CD1c-positive myeloid dendritic cell (primary cell): ENCODE measurements around the gene MOB3B.

Source experiments
- DNase-seq: peaks from one replicate; pipeline ENCODE4 v3.0.0-alpha.2; 2016; ENCODE audit errors: extremely low spot score

MOB3B gene

DNA sequence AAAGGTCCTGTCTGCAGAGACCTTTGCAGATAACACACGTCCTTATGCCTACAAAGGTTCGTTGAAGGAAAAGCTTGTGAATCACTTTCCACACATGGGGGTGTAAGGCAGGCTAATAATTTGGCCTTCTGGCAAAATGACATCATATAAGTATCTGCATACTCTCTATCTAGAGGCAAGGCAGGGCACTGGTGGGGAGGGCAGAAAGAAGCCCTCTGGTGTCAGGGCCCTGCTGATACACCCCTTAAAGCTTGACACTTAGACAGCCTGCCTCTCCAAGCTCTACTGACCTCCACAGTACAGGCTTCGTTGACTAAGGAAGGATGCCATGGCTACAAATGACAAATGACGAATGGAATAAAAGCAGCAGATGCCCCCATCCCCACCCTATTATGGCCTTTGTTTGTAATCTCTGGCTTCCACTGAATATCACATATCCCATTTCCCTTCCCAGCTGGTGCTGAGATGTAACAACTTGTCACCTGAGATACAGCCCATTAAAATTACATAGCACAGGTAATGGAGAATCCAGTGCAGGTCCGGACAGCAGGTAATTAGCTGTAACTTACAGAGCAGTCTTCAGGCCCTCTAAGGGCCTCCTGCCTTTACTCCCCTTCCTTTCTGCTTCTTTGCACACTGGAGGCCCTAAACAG, 82.5 kb downstream of the MOB3B start:
- DNase-seq = no peak

DNA sequence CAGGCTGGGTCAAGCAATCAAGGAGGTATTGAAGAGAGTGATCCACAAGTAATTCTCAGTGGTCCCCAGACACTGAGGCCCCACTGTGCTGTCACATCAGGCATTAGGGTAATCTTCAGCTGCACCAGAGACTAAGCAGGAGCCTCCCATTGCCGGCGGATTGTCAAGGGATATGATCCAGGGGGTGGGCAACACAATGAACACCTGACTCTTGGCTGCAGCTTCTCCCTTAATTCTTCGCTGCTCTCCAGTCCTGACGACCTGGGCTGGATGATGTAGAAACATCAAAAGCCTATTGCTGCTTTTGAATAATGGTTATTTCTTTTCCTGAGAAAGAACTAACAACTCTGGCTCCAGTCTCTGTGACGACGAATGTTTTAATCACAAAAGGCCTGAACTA, 83.9 kb downstream of the MOB3B start:
- no peak for DNase-seq

DNA sequence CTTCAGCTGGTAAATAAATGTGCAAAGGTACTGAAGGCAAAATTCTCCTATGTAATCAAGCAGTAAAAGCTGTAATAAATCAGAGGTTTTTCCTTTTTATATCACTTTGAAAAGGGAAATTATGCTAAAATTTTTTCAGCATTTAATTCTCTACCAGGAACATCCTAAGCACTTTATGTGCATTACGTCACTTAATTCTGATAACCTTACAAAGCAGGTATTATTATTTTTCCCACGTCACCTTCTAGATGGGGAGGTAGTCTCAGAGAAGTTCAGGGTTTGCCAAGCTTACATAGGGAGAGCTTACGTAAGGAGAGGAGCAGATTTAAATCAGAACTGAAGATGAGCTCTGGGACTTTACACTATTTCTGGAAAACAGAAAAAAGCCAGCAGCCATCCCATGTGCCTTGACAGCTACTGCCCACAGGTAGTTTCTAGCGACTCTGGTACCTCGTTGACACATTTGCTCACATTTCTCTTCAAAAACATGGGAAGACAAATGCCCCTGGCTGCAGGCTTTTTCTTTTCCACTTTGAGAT, 84.5 kb downstream of the MOB3B start:
- no peak for DNase-seq

DNA sequence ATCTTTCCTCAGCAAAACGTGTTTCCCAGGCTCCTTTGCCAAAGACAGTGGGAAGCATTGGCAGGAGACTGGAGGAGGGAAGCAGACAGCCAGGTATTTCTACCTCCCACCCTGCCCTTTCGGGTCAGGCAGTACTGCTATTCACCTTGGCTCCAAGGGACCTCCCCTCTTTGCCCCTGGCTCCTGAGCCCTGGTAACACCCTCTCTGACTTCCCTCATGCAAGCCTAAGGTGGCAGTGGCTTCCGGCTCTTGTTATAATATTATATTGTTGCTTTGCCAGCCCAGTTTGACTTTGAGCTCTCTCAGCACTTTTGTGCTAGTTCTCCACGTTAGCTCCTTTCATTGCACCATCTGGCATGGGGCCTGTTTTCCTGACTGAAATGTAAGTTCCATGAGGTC, 87.2 kb downstream of the MOB3B start:
- DNase-seq = no peak

DNA sequence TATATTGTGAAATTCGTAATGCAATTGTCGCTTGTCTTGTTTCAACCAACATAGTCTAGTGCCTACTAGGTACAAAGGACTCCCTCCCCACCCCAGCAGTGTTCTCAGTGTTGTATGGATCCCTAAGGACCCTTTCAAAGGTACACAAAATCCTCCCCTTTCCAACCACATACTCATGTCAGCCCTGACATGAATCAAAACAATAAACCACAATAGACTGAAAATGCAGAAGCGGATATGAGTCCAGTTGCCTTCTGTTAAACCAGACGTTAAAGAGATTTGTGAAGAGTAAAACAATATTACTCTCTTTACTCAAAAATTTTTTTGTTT, 87.9 kb downstream of the MOB3B start:
- DNase-seq = no peak

DNA sequence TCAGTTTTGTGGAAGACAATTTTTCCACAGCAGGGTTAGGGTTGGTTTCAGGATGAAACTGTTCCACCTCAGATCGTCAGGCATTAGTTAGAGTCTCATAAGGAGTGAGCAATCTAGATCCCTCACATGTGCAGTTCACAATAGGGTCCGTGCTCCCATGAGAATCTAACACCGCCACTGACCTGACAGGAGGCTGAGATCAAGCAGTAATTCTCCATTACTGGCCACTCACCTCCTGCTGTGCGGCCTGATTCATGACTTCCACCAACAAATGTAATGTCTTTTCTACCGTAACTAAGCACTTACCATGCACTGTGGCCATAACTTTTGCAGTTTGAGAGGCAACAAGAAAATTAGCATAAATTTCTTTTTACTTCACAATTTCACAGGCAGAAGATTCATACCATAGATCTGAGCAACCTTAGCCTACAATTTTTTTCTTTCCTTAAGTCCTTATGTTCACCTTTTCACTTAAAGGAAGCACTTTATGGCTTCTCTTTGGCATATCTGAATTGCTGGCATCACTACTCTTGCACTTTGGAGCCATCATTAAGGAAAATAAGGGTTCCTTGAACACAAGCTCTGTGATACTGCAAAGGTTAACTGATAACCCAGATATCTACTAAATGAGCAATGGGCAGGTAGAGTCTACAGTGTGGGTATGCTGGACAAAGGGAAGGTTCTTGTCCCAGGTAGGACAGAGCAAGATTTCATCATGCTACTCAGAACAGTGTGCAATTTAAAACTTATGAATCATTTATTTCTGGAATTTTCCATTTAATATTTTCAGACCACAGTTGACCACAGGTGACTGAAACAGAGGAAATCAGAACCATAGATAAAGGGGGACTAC, 88.5 kb downstream of the MOB3B start:
- DNase-seq = no peak

DNA sequence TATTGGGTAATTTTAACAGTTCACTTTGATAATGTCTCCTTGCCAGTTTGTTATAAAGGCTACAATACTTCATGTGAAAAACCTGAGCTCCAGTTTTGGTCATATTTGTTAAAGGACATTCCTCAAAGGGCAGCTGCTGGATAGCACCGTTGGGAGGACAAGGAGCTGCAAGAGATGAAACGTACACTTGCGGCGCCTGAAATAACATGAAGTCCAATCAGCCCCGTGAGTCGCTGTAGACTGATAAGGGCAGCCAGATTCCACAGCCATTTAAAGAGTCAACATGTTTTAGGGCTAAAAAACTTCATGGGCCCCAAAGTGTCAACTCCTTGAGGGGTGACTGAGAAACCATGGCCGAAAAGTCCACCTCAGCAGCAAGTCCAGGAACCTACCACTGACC, 91.1 kb downstream of the MOB3B start:
- no peak for DNase-seq

DNA sequence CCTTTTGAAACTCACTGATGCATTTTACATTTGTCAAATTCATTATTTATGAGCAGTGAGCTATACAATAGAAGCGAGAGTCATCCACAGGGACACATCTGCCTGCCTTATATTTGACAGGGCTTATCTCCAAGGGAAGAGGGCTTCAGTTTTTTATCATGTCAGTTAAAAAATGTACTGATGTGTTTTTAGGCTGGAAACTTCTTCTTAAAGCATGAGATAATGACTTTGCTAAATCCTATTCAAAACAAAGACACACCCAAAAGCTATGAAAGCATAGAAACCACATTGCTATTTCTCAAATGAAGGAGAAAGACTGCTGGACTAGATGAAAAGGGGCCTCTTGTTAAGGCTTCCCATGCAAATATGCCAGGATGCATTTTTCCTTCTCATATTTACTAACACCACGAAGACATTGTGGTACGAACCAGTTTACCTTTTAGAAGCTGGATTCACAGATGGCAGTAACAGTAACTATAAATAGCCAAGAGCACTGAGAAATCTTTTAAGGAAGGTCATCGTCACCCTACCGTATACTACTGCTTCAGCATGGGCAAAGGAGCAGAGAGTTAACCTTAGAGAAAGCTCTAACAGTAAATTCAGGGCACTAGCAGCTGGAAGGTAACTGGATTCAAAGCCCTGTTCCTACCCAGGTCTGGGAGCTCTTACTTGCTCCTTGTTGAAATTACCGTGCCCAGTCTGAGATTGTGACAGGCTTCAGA, 91.8 kb downstream of the MOB3B start:
- DNase-seq = no peak

DNA sequence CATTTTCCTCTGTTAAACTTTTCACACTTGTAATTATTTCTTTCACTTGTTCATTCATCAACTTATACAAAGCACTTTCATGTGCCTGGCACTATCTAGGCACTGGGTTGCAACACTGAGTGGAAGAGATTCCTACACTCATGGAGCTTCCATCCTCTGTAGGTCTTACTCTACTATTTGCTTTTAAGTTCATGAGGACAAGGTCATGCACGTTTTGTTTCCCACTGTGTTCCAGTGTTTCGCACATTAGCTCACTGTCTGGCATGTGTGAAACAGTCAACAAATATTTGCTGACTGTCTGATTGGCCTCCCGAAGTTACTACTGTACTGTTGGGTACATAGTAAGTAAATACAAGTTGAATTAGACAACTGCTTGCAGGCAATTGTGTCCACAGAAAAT, 93.4 kb downstream of the MOB3B start:
- DNase-seq = no peak

DNA sequence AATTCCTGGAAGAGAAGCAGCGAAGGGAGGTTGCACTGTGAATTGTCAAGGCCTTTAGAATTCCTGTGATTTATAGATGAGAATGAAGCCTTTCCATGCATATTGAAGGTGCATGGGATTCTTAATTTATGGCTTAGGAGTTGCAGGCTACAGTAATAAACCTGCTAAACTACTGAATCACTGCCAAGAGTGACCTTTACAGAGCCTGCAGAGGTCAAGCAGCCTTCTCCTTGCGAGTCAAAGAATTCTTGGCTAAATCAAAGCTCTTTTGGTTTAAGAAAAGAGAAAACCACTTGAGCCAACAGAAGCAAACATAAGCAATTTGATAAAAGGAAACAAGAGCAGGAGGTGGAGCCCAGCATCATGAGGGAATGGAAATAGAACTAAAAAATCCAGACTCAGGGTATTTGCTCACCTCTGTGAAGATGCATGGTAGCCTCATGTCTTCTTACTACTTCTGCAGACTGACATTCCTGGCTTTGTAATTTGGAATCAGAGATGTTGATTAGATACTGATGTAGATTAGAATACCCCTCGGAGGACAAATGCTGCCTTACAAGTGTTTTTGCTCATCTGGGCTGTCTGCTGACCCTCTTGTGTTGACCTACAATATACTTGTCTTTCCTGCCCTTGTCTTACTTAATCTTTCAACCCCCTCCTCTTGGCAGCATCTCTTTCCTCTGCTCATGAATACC, 95.8 kb downstream of the MOB3B start:
- no peak for DNase-seq

DNA sequence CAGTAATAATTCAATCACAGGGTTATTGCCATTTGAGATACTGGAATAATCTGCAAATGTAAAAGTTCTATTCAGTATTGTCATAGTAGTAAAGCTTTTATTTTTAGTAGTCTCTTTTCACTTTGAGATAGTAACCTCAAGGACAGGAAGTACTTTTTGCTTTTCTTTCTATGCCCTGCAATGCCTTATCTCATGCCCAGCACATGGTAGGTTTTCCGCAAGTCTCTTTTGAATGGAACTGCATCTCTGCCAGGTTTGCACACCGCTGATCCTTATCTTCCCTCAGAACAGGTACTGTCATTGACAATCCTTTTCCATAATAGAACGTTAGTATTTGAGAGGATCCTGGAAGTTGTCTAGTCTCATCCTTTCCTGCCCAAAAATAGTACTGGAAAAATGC, 97.3 kb downstream of the MOB3B start:
- no peak for DNase-seq

DNA sequence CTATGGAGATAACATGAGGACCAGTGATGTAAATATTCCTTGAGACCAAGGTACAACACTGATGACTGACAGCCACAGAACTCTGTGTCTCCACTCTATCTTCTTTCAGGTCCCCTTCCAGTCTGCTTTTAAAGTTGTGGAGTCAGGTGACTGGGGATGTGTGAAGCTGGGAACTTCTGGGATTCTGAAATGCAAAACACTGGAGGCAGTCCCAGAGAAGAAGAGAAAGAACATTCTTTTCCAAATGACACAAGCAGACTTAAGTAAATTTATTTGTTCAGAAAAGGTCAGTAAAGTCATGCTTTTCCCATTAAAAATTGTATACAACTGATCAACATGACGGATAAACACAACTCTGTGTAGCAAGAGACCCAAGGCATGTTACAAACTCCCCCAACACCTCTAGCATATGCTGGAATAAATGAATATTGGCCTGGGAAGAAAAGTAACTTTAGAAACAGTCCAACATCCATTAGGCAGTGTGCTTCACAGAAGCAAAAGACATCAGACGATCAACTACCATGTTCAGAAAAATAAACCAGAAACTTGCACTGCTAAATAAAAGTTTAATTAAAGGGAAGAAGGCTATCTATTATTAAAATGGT, 98.0 kb downstream of the MOB3B start:
- no peak for DNase-seq

DNA sequence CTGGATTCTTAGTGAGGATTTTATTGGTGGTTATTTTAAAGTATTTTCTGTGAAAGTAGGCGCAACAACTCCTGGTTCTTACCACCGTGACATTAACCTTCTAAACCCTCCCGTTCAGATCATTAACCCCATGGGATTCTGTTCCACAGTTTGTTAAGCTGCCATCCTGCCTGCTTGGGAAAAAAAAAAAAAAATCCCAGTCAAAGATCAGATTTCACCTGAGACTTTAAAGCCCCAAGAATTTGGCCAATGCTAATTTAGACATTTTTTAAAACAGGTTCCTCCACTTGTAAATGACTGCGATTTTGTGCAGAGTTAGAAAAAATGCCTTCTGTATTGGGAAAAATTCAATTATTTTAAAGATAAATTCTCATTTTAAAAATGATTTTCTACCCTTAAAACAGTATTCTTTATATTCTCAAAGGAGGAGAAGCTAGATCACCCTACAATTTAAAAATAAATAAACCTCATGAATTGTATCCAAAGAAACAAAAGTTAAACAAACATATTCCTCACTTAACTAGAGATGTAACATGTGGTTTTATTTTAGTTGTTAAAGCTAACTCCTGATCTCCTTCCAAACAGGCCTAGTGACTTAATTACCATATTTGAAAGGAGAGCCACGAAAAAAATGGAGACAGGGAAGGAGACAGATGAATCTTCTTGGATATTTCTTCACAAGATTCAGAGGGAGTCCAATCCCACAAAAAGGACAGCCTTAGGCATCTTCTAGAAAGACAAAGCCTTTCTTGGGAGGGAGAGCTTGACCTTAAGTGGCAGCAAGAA, 98.7 kb downstream of the MOB3B start:
- no peak for DNase-seq

DNA sequence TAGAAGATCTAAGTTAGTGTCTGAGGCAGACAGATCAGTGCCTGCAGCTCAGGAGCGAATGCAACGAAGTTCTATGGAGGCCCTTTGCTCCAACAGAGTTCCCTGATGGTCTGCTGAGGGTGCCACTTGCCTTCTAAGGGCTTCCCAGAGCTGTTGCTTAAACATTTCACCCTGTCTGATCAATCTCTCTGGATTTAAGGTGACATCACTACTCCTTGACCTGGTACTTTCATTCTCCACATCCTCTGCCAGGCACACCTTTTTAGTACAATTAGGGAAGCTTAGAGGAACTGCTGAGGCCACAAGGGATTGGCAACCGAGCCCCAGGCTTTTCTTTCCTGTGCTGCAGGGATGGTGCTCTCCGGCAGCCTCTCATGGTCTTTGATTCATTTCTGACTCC, 99.7 kb downstream of the MOB3B start:
- no peak for DNase-seq

DNA sequence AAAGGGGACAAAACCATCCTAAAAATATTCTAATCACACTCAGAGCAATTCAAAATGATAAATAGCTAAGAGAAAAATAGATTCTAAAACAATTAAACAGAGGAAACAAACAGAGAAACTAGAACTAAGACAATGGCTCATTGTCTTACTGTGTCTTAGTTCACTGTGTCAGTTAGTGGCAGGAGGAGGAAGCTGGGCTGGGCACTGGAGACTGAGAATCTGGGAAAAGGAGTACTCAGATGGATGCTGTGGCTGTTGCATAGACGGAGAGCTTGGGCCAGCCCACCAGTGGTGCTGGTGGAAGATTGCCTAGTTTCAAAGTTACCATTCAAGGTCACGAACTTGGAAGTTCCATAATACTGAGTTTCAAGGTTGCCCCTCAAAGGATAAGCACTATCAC, 100.2 kb downstream of the MOB3B start:
- DNase-seq = no peak

DNA sequence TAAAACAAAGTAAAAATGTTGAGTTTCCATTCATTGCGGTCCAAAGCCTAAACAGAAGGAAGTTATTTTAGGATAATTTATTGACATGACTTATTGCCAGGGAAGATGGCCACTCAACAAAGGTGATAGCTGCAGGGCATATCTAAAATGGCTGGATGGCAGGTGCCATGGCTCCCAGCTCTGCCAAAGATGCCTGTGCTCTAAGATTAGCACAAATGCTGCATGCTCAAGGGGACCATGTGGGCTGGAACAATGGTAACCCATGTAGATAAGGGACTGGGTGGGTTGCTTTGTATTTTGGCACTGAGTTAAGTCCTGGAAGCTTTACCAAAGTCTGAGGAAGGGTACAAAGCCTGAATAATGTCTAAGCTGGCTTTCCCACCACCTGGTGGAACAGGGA, 101.1 kb downstream of the MOB3B start:
- DNase-seq = no peak

DNA sequence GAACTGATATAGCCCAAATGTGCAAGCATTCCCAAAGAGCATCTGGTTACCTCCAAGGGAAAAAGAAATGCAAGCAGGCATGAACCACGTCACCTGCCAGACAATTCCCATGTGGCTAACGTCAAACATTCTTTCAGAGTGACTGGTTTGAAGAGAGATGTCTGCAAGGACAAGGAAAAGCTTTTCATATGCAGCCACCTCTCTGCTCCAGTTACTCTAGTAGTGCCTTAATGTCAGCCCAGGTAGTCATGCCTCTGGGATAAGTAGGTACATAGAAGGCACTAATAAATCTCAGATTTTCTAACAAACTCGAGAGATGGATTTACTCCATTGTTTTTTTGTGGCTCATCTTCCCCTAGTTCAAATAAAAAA, 102.4 kb downstream of the MOB3B start:
- no peak for DNase-seq

DNA sequence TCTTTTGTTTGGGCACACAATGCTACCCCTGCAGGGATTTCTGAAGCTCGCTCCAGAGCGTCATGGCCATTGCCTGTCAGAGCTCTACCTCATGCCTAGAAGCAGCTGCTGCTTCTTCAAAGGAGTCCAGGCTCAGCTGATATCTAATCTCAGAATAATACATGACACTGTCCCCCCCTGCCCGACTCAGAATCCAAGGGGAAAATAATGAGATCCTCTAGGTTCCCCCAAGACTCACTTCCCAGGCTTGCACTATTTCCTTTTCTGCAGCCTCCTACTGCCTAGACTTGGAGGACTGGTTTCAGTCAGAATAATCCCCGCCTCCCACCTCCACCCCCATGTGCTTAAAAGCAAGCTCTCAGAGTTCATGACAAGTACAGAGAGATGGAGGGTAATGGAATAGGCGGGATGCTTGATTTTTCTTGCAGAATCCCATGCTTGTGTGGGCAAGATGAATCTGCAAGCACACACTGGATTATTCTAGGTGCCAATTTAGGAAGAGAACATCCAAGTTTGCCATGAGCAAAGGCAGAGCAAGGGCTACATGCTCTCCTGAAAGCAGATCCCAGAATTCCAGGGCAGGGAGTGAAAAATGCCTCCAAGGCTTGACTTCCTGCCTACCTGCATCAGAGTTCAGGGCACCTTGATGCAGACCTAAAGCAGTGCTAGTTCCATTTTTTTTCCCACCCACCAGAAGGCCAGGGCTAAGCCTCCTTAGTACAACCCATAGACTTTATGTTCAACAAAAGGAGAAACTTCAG, 102.9 kb downstream of the MOB3B start:
- DNase-seq = peak; percentile 24

DNA sequence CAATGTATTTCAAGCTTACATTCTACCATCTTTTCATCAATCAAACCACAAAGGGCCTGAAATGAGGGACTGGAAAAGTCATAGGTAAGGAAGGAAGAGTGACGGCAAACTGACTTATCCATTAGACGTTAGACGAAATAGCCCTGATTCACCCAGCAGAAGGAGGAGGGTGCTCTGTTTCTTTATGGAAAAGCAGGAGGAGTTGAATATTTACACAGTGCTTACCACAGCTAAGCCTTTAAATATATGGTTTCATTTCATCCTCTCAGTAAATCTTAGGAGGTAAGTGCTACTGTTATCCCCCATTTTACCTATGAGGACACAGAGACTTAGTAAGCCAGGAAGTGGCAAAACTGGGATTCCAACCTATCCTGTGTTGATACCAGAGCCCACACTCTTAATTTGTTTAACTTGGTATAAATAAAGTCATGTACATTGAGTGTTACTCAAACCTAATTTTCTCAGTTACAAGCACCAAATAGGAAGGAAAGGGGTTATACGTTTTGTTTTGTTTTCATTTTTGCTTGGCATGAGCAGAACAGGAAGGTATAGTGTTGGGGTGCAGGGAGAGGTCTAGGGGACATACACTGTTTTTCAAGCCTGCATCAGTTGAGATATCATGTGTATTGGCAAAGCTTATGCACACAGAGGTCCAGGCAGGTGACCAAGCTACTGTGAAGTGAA, 103.6 kb downstream of the MOB3B start:
- DNase-seq = no peak
